ENCODE data around the gene EGFLAM.

EGFLAM gene

DNA sequence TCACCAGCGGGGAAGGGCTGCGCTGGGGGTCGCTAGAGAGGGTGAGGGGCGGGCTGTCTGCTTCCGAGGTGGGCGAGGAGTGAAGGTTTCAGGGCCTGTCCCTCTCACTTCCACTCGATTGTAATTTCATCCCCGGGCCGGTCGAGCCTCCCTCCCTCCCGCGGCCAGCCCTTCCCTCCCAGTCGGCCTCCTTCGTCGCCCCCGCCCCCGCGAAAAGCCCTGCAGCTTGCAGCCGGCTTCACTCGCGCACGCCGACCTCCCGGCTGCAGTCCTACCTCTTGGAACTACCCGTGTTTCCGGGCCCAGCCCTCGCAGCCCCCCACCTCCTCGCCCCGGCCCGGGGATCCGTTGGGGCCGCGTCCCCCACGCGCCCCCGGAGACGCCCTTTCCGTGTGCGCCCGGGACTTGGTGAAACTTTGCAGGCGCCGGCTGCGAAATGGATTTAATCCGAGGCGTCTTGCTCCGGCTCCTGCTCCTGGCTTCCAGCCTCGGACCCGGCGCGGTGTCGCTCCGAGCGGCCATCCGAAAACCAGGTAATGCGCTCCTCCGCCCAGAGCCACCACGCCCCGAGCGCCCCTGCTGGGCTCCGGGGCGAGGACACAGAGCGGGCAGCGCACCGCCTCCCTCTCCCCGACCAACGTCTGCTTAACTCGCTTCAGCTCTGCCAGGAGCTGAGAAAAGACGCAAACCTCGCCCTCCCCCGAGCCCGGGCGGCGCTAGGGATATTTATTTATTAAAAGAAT is at the start of gene EGFLAM:
TSS of gene EGFLAM (plus strand) at position 241 of the 743 bp plus-strand sequence. CDS start at position 437, 196 bp downstream.
- DNase-seq: no peak

DNA sequence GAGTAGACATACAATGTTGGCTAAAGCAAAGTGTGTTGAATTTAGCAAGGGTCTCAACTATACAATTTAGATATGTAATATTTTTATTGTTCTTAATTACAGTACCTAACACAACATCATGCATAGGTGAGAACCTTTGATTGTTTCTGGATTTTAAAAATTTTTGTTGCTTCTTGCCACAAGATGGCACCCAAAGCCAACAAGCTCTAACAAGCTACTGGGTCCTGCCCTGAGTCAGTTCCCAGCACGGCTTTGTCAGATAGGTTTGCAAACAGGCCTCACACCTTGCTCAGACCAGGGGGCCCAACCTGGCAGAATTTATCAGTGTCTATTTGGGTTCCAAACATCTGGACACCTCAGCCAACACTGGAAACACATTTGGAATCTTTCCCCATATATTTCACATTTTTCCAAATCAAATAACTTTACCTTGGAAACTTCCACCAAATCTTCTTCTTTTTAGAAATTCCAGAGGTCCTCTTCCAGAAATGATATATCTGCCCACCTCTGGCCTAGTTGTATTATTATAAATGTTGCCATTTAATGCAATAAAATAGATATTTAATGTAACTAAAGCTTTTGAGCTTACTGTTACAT is 49.5 kb upstream of the EGFLAM start:
- DNase-seq: peak; percentile 9

DNA sequence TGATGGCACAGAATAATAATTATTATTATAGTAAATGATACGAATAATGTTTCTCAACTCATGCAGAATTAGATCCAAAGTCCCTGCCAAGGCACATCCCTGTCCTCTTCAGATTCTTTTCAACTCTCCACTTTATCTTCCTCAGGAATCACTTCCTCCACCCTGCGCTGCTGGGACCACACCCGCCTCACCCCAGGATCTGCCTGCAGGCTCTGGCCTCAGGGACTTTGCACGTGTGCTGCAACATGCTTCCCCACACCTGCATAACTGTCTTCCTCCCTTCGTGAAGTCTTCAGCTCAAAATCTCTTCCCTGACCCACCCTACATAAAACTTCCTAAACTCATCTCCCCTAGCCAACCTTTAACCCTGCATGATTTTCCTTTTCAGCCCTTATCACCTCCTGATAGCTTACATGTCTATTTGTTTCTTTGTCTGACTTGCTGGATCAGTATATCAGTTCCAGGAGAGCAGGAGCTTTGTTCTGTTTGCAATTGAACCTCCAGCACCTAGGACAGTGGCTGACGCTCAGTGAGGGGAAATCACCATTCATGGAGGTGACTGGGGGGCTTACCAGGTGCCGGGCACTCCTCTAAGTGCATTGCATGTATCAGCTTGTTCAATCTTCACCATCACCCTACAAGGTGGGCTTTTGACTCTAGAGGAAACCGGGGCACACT is 47.5 kb upstream of the EGFLAM start:
- DNase-seq: no peak

DNA sequence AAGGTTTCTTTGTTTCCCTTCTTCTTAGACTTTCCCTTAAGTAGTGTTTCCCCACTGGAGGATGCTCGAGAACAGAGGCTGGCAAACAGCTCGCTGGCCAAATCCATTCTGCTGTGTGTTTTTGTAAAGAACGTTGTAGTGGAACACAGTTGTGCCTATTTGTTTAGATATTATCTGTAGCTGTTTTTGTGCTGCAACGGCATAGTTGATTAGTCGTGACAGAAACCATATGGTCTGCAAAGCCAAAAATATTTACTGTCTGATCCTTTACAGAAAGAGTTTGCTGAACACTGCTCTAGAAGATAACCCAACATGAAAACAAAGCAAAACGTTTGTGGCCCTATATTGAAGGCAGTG is 47.0 kb upstream of the EGFLAM start:
- DNase-seq: no peak

DNA sequence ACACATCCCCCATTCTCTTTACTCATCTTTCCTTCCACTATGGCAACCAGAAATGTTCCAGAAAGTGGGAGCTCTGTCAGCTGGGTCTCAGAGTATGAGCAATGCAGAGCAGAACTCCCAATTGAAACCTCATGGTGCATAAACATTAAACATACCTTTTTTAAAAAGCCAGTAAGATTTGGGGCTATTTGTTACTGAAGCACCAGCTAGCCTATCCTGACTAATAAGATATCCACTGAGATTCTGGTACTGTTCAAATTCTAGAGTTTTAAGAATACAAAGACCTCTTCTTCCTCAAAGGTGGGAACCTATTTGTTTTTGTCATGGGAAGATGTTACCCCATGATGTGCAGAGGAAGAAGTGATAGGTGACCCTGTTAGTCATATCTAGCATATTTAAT is 46.1 kb upstream of the EGFLAM start:
- DNase-seq: no peak

DNA sequence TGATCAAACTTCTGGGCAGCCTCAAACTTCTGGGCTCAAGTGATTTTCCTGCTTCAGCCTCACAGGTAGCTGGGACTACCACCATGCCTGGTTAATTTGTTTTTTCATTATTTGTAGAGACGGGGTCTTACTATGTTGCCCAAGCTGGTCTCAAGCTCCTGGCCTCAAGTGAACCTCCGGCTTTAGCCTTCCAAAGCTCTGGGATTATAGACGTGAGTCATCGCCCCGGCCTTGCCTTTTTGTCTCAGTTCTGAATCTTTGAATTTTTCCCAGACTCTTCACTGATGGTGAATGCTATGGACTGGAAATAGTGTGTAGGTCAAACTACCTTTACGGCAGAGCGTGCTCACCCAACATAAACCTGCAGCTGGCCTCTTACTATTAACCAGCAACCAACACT is 32.3 kb upstream of the EGFLAM start:
- no peak for DNase-seq

DNA sequence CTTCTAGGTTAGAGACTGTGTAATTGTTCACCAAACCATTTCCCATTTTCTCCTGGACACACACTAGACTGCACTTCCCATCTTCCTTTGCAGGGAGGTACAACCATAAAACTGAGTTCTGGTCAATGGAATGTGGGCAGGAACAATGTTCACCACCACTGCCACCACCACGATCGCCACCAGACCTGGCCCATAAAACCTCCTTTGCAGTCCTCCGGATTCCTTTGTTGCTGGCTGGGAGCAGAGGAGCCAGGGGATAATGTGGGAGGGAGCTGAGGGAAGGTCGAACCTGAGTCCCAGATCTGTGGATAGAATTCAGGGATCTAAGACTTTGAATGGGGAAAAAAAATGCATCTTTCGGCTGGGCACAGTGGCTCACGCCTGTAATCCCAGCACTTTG is 29.4 kb upstream of the EGFLAM start:
- no peak for DNase-seq

DNA sequence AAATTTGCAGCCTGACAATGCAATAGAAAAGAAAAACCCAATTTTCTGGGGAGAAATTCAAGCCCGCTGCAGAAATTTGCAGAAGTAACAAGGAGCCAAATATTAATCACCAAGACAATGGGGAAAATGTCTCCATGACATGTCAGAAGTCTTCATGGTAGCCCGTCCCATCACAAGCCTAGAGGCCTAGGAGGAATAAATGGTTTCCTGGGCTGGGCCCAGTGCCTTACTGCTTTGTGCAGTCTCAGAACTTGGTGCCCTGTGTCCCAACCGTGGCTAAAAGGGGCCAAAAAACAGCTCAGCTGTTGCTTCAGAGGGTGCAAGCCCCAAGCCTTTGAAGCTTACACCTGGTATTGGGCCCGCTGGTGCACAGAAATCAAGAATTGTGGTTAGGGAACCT is 23.6 kb upstream of the EGFLAM start:
- DNase-seq: no peak

DNA sequence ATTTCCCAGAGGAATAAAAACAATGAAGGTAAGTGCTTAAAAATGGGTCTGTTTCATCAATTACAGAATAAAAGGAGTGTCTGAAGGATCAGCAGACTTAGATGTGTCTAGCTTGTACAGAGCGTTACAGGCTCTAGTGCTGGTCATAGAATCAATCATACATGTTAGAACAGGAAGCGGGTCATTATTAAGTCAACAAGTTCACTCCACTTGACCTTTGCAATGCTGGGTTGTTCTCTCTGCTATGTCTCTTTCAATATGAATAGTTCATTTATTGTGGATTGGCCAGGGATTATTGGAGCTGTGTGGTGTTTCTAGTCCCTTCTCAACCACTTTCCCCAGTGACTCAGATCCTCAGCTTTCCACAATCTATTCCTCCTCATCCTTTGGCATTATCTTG is 20.7 kb upstream of the EGFLAM start:
- DNase-seq: no peak

DNA sequence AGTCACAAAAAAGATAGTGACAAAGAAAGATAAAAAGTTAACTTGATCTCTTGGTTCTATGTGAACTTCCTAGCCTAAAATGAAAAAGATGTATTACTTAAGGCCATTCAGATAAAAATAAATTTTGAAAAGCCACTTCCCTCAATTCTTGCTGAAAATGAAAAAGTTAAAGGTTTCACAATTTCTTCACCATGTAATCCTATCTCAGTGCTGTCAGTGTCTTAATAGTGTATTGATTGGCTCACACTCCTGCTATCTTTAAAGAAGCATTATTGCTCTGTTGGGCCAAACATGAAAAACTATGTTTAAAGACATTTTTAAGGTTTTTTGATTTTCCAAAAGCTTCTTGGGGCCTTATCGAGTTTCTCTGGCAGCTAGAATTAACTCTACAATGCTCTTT is 18.1 kb upstream of the EGFLAM start:
- DNase-seq: no peak

DNA sequence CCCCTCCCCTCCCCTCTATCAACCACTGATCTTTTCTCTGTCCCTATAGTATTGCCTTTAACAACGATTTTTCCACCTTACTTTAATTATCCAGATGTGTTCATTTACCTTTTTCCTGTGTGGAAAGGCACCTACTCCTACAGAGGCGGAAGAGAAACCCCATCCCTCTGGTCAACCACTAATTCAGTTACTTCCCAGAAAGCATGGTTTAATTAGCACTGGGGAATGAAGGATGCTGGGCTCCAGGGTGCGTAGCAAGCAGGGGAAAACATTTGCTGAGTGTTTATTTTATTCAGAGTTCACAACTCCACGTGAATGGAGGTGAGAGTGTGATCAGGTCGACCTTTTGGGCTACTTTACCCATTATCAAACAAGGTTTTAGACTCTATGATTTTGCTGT is 16.7 kb upstream of the EGFLAM start:
- DNase-seq: no peak

DNA sequence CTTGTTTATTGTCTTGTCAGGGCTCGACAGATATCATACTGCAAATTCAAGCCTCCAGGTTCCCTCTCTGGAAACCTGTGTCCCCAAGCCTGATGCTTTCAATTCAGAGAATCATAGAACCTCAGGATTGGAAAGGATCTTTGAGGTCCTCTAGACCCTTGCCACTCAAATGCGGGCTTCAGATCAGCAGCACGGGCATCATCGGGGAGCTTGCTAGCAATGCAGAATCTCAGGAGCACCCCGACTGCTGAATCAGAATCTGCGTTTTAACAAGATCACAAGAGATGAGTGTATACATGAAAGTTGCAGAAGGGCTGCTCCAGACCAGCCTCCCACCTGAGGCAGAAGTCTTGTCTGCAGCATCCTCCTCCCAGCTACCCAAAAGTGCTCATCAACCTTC is 13.1 kb upstream of the EGFLAM start:
- no peak for DNase-seq

DNA sequence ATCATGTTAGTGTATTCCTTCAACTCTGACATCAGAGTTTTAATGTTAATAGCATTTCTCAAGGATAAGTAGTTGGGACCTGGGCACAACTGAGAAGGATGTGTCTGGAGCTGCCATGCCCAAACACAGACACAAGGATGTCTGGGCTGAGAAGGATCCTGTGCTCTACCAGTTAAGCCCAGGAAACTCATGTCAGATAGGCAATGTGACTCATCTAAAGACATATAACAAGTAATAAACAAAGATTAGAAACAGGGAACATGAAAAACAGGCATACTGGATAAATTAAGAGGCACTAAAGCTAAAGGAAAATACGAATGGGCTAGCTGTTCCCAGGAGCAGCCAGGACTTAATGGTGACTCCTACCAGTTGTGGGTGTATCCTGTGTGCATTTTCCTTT is 9.1 kb upstream of the EGFLAM start:
- DNase-seq: no peak

DNA sequence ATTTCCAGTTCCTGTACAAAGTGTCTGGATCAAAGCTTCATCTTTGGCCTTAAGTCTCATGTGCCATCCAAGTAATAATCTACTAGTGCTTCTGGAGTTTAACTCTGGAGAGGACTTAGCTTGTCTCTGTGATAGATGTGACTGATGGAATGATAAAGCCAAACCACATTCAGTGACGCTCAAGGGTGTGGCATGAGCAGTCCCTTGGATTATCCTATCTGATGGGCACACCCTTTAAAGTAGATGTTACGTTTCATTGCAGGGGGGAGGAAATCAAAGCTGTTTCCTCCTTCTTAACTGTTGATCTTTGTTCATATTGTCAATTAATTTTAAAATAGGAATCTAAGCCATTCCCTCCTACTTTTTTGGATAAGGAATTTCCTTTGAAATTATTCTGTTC is 8.5 kb upstream of the EGFLAM start:
- no peak for DNase-seq

DNA sequence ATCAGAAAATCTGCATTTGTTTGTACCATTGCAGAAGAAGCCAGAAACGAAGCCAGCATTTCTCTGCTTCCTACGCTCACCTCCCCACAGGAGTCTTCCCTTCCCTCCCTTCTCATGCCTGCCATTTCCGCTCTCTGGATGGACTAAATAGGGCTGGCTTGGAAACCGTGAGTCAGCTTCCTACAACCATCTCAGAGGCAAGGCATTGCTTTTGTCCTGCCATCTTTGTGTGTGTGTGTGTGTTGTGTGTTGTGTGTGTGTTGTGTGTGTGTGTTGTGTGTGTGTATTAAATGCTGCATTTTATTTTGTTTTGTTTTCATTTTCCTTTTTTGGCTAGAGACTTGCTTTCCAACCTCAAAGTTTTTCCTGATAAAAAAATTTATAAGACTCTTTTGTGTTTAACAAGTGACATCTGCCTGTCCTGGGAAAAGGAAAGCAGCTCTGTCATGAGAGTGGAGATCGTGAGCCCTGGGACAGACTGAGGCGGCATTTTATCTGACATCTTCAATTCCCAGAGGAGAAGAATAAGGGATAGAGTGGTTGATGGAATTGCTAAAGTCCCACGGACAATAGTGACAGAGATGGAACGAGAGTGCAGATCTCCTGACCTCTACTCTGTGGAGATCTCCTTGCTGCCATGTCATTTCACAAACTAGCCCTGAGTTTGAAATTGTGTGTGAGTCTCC is 7.5 kb upstream of the EGFLAM start:
- DNase-seq: no peak

DNA sequence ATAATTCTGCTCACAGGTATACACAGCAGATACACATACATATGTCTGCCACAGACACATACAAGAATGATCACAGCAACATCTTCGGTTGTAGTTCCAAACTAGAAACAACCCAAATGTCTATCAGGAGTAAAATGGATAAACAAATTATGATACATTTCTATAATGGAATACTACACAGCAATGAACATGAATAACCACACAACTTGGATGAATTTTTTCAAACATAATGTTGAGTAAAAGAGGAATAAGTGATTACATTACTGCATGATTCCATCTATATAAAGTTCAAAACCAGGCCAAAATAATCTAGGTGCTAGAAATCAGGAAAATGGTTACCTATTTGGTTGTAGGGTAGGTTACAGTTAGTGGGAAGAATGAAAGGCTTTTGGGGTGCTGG is 4.6 kb upstream of the EGFLAM start:
- DNase-seq: no peak

DNA sequence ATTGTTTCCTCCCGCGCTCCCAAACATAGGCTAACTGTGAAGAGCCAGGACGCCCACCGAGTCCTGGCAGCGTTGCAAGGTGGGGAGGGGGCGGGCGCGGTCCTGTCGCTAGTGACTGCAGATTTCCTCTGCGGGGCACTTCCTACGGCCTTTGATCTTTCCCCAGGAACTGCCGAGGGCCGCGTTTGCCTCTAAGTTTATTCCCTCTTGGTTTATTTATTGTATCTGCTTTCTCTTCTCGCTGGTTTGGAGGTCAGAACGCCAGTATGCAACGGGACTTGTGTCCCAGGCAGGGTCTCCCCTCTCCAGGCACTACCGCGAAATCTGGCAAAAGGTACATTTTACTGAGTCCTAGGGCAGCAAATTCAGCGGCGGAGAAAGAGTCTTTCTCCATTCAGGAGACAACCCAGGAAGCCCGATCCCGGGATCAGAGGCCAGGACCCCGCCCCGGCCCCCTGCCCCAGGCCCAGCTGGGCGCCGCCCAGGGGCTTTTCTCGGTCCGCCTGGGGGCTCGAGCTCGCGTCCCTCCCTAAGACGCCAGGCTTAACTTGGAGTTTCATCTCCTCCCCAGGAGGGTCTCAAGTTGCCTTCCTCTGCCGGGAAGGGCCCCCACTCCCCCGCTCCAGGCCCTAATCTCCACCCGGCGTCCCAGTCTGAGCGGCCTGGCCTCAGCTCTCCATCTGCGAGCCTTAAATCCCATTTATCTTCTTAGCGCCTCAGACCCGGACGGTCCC is 884 bp upstream of the EGFLAM start:
- no peak for DNase-seq

DNA sequence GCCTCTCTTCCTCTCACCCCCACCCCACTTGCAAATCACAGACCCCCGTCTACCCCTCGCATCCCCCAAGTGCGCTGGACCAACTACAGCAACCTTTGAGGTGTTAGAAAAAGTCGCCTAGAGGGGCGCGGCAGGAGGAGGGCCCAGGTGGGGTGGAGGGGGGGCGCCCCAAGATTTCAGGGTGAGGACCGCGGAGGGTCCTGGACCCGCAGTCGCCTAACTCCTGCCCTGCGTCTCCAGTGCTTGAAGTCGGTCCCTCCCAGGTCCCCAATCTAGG is 379 bp upstream of the EGFLAM start:
- DNase-seq: no peak

DNA sequence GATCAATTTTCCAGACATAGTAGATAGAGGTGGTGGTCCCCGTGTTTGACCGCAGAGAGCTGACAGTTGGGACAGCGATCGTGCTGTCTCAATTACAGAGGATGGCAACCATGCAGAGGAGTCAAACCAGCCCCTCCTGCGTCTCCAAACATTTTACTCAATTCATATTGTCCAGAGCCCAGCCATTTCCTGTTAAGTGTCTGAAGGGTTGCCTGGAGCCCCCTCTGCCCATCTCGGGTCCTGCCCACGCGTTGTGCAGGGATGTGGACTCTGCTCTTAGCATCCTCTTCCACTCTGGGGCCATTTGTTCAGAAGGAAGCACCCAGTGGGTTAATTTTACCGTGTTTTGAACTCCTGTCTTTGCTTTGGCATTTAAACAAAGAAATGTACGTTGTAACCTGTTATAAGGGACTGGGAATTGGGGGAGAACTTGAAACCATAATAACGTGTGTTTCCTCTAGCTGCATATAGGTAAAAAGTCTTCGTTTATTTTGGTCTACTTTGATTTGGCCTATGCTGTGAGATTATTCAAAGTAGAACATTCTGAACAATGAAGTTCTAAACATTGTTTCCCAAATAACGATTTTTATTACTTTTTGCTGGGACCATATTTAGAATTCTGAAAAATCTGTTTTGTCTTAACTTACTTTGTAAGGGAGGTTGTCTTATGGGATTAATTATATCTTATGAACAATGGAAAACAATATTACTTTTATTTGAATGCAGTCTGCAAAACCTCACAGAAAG is 876 bp downstream of the EGFLAM start:
- DNase-seq: no peak

DNA sequence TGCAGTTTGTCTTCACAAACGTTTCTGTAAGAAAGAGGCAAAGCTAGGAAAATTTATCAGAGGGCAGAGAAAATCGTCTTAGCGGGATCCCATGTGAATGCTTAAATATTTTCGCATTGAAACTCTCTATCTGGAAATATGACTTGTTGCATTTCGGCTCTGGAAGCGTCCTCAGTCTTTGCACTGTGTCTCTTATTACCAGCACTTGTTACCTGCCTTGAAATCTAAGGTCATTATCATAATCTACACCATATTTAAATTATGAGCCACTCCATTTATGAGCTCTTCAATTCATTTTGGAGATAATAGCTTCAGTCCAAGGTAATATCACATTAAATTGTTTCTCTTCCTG is 1.4 kb downstream of the EGFLAM start:
- no peak for DNase-seq

DNA sequence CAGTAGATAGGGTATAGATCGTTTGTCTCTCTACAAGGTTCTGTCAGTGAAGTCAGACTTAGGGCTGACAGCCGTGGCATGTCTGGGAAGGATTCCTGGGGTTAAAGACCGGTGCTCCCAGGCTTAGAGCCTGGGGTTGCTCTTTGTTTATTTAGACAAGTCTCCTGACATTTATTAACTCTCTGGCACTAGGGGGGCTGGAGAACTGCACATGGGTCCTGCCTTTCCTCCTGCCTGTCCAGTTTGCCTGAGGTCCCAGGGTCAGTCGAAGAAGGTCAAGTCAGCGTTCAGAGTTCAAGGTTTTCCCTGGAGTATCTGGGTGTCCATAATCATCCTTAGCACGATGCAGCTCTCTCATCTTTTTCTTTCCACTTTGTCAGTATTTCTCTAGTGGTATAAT is 5.6 kb downstream of the EGFLAM start:
- DNase-seq: no peak

DNA sequence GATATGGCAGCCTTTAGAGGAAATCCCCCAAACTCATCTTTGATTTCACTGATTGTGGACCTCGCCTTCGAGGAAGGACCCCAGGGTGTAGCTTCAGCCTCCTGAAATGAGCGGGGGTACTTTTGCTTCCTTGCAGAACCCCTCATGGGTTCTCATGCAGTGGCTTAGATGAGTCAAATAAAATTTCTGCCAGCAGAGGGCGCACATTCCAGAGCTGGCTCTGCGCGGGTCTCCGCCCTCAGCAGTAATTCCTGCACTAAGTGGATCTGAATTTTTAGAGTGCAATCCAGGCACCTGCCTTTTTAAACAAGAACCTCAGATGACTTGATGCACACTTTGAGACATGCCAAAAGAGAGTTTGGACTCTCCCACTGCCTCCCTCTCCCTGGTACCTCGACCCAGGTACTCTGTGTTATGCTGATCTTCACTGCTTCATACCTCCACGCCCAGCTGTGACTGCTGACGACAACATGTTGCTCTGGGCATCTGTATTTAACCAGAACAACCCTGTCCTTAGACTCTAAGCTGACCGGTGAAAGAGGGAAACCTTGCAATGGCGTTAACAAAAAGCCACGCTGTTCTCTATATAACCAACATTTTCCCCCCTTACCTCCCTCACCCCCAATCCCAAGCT is 7.3 kb downstream of the EGFLAM start:
- no peak for DNase-seq
